GM19025 (cell line): ENCODE data around the gene GLI1.
"Not testable (repeated sequence)": the region's sequence is repeated elsewhere in the genome, so short reads cannot be mapped to it uniquely, and the experiment has no call there.

Experiments
- ATAC-seq: cut with Tn5 transposase; IDR thresholded peaks from one replicate; pipeline ENCODE4 v1.9.1; 2021; ENCODE audit warnings: mild to moderate bottlenecking, low read depth, moderate library complexity; ENCODE audit not compliant: unreplicated experiment

GLI1 gene

DNA sequence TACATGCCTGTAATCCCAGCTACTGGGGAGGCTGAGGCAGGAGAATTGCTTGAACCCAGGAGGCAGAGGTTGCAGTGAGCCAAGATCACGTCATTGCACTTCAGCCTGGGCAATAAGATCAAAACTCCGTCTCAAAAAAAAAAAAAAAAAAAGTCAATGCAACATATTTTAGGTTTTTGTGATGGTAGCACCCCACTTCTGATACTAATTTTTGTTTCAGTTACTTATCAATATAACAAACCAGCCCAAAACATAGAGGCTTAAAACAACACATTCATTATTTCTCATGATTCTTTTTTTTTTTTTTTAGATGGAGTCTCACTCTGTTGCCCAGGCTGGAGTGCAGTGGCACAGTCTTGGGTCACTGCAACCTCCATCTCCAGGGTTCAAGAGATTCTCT lies 18.2 kb upstream of the GLI1 start:
- not testable (repeated sequence) for ATAC-seq

DNA sequence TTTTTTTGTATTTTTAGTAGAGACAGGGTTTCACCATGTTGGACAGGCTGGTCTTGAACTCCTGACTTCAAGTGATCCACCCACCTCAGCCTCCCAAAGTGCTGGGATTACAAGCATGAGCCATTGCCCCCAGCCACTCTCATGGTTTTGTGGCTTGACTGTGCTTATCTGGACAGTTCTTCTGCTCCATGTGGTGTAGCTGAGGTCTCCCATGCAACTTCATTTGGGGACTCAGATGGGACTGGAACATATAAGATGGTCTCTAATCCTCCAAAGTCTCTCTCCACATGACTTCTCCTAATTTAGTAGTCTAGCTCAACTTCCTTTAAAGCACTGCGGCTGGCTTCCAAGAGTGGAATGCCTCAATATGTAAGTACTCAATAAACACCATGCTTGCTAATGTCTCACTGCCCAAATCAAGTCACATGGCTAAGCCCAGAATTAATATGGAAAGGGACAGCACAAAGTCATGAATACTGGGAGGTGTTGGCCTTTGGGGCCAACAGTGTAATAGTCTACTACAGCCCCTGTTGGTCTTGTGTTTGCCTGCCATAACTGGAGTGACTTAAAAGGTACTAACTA lies 17.6 kb upstream of the GLI1 start:
- ATAC-seq: no peak

DNA sequence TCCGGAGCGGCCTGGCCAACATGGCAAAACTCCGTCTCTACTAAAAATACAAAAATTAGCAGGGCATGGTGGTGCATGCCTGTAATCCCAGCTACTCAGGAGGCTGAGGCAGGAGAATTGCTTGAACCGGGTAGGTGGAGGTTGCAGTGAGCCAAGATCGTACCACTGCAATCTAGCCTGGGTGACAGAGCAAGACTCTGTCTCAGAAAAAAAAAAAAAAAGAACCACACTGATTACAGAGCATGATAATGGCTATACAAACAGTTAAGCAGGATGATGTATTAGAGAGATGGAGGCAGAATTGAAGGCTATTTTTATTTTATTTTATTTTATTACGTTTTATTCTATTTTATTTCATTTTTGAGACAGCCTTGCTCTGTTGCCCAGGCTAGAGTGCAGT lies 15.2 kb upstream of the GLI1 start:
- ATAC-seq: not testable (repeated sequence)

DNA sequence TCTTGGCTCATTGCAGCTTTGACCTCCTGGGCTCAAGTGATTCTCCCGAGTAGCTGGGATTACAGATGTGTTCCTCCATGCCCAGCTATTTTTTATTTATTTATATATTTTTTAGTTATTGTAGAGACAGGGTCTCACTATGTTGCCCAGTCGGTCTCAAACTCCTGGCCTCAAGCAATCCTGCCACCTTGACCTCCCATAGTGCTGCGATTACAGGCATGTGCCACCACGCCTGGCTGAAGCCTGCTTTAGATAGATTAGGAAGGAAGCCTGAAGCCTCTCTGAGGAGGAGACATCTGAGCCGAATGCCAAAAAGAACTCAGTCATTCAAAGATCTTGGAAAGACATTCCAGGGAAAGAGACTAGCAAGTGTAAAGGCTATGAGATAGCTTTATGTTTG lies 14.8 kb upstream of the GLI1 start:
- ATAC-seq: no peak

DNA sequence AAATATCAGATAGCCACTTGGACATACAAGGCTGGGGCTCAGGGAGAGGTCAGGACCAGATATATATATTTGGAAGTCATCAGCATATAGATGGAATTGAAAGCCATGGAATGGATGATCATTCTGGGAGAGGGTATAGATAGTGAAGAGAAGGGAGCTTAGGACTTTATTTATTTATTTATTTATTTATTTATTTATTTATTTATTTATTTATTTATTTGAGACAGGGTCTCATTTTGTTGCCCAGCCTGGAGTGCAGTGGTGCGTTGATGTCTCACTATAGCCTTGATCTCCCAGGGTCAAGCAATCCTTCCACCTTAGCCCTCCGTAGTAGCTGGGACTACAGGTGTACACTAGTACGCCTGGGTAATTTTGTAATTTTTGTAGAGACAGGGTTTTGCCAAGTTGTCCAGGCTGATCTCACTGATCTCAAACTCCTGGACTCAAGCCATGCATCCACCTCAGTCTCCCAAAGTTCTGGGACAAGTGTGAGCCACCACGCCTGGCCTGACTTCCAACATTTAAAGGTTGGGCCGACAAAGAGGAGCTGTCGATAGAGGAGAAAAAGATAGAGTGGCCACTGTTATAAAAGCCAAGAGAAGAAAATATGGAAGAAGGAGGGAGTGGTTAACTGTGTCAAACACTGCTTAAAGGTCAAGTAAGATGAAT lies 13.2 kb upstream of the GLI1 start:
- no peak for ATAC-seq

DNA sequence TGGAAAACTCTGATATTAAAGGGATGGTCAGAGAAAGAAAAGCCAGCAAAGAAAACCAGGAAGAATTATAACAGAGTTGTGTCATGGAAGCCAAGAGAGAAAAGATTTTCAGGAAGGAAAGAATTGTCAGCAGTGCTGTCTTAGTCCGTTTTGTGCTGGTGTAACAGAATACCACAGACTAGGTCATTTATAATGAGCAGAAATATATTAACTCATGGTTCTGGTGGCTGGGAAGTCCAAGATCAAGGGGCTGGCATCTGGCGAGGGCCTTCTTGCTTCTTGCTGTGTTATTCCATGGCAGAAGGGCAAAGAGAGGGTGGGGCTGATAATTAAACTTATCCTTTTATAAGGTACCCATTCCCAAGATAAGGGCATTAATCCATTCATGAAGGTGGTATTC lies 10.9 kb upstream of the GLI1 start:
- no peak for ATAC-seq

DNA sequence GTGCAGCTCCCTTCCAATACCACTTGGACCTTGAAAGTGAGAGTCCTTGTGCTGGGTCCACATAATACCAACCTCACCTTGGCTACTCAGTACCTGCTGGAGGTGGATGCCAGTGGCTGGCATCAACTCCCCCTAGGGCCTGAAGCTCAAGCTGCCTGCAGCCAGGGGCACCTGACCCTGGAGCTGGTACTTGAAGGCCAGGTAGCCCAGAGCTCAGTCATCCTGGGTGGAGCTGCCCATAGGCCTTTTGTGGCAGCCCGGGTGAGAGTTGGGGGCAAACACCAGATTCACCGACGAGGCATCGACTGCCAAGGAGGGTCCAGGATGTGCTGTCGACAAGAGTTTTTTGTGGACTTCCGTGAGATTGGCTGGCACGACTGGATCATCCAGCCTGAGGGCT lies 10.2 kb upstream of the GLI1 start:
- no peak for ATAC-seq

DNA sequence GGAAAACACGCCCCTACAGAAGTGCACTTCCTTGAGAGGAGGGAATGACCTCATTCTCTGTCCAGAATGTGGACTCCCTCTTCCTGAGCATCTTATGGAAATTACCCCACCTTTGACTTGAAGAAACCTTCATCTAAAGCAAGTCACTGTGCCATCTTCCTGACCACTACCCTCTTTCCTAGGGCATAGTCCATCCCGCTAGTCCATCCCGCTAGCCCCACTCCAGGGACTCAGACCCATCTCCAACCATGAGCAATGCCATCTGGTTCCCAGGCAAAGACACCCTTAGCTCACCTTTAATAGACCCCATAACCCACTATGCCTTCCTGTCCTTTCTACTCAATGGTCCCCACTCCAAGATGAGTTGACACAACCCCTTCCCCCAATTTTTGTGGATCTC lies 9.5 kb upstream of the GLI1 start:
- ATAC-seq: no peak

DNA sequence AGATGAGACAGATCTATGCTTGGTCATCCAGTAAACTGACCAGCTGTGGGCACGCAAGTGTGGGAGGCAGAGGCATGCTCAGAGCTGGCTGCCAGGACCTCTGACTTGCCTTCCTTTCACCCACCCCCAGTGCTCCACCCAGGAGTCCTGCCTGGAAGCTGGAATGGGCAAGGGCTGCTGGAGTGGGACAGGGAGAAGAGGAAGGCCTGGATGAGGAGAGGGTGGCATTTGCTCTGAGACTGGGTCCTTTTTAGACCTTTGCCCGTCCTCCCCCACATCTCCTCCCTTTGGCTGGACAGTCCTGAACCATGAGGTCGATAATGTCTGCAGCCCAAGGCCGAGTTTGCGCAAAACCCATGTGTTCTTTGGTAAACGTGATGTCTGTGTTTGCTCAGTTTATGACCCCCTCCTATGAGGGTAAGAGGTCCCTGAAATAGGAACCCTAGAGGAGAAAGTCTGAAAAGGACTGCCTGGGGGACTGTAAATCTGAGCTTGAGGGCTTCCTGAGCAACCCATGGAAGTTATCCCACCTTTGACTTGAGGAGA lies 8.3 kb upstream of the GLI1 start:
- ATAC-seq: no peak

DNA sequence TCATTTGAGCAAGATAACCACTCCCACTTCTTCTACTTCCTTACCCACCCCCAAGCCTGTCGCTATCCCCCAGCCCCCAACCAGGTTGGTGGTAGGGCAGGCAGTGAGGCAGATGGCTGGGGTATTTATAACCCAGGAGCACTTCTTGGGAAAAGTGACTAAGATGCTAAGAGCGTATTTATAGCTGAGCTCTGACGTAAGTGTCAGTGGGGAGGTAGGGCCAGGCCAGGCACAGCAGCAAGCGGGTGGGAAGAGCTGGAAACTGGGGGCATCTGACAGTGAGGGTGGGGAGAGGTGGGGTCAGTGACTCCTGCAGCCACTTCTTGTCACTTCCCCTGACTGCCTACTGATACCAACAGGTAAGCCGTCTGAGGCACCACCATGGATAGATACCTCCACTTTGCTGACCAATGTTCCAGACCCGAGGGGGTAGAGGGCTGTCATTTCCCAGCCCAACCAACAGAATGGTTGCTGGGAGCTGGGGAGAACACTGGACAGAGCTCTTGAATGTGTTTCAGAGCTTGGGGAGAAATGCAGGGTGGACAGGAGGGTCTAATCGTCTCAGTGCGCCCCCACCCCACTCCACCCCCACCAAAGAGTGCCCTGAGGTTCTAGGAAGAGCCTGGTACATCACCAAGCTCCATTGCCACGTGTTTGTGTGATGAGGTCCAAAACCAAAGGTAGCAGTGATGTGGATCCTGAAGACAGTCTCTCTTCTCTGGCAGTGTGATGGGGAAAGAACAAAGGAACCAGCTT lies 7.2 kb upstream of the GLI1 start:
- no peak for ATAC-seq

DNA sequence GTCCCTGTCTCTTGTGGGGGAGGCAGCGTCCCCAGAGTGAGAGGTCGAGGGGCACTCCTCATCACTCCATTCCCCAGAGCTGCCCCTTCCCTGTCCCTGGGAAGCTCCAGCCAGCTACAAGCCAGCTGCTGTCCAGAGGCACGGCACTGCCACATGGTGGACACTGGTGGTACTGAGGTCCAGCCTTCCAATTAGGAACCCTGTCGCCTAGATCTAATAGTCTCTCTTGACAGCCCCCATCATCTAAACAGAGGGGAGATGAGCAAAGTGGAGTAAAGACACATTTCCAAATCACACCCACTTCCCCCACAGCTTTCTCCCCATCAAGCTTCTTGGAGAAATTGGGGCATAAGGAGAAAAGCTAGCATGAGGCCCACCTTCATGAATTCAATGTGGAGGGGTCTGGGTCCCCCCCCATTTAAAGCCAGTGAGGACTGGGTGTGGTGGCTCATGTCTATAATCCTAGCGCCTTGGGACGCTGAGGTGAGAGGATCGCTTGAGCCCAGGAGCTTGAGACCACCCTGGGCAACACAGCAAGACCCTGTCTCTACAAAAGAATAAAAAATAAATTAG lies 6.6 kb upstream of the GLI1 start:
- ATAC-seq: peak; percentile 45

DNA sequence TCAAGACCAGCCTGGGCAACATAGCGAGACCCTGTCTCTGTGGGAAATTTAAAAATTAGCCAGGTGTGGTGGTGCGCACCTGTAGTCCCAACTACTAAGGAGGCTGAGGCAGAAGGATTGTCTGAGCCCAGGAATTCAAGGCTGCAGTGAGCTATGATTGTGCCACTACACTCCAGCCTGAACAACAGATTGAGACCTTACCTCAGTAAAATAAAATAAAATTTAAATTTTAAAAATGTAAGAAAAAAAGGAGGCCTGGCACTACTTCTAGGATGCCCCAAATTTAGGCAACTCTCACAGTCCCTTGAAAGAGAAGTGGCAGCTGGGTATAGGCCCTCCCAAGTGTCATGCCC lies 5.4 kb upstream of the GLI1 start:
- ATAC-seq: no peak

DNA sequence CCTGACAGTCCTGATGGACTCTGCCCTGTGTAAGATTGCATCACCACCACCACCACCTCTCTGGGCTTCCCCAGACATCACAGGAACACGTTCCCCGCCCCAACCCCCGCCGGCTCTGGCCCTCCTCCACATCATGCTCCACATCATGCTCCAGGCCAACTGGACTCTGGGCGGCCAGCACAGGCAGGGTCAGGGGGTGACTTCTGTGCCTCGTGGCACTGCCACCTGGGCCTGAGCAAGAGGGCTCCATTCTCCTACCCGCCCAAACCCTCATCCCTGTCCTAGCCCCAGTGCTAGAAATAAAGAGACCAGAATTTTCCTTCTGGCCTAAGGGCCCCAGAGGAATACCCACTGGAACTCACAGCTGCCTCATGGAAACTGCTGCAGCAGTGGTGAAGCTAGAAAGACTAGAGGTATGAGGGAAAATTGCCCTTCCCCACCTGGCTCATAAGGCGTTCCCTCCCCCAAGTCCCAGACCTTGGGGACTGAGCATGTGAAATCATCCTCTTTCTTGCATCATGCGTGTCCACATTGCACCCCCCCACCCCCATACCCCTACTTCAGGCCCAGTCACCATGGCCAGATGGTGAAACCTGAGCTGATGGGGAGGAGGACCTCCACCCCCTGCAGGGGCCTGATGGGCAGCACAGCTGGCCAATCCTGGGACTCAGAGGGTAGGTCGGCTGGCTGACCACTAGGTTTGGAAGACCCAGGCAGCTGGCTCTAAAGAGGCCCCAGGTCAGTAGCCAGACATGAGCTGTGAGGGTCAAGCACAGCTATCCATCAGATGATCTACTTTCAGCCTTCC lies 4.8 kb upstream of the GLI1 start, which contains the start of gene INHBE:
Gene INHBE, plus strand, starts transcription at position 742 of the 808 bp plus-strand sequence. CDS start 230 bp downstream, outside the sequence.
- ATAC-seq: no peak

DNA sequence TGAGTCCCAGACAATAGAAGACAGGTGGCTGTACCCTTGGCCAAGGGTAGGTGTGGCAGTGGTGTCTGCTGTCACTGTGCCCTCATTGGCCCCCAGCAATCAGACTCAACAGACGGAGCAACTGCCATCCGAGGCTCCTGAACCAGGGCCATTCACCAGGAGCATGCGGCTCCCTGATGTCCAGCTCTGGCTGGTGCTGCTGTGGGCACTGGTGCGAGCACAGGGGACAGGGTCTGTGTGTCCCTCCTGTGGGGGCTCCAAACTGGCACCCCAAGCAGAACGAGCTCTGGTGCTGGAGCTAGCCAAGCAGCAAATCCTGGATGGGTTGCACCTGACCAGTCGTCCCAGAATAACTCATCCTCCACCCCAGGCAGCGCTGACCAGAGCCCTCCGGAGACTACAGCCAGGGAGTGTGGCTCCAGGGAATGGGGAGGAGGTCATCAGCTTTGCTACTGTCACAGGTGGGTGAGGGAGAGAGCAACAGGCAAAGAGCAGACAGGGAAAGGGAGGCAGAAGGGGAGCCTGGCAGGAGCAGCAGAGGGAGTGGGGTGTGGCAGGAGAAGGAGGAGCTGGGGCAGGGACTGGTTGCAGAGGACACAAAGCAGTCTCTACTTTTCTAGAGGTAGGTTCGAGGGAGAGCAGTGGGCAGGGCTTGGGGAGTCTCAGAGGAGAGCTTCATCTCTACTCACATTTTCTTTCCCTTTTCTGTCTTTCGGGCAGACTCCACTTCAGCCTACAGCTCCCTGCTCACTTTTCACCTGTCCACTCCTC lies 4.0 kb upstream of the GLI1 start:
- no peak for ATAC-seq

DNA sequence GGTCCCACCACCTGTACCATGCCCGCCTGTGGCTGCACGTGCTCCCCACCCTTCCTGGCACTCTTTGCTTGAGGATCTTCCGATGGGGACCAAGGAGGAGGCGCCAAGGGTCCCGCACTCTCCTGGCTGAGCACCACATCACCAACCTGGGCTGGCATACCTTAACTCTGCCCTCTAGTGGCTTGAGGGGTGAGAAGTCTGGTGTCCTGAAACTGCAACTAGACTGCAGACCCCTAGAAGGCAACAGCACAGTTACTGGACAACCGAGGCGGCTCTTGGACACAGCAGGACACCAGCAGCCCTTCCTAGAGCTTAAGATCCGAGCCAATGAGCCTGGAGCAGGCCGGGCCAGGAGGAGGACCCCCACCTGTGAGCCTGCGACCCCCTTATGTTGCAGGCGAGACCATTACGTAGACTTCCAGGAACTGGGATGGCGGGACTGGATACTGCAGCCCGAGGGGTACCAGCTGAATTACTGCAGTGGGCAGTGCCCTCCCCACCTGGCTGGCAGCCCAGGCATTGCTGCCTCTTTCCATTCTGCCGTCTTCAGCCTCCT lies 3.4 kb upstream of the GLI1 start:
- ATAC-seq: peak; percentile 28

DNA sequence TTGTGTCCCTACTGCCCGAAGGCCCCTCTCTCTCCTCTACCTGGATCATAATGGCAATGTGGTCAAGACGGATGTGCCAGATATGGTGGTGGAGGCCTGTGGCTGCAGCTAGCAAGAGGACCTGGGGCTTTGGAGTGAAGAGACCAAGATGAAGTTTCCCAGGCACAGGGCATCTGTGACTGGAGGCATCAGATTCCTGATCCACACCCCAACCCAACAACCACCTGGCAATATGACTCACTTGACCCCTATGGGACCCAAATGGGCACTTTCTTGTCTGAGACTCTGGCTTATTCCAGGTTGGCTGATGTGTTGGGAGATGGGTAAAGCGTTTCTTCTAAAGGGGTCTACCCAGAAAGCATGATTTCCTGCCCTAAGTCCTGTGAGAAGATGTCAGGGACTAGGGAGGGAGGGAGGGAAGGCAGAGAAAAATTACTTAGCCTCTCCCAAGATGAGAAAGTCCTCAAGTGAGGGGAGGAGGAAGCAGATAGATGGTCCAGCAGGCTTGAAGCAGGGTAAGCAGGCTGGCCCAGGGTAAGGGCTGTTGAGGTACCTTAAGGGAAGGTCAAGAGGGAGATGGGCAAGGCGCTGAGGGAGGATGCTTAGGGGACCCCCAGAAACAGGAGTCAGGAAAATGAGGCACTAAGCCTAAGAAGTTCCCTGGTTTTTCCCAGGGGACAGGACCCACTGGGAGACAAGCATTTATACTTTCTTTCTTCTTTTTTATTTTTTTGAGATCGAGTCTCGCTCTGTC lies 2.7 kb upstream of the GLI1 start:
- ATAC-seq: no peak

DNA sequence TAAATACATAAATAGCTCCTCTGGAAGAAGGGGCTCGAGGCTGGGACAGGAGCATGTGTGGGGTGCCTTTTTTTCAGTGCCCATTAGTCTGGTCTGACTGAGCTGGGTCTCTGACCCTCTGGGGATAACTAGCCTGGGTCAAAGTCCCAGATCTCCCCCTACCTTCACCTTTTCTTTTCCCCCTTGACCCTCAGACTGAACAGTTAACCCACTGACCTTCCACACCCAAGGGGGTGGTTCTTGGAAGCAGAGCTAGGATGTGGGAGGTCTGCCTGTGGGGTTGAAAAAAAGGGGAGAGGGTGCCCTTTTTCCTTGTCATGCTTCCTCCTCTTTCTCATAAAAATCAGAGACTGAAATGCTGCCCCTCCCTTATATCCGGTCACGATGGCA lies 925 bp upstream of the GLI1 start:
- no peak for ATAC-seq

DNA sequence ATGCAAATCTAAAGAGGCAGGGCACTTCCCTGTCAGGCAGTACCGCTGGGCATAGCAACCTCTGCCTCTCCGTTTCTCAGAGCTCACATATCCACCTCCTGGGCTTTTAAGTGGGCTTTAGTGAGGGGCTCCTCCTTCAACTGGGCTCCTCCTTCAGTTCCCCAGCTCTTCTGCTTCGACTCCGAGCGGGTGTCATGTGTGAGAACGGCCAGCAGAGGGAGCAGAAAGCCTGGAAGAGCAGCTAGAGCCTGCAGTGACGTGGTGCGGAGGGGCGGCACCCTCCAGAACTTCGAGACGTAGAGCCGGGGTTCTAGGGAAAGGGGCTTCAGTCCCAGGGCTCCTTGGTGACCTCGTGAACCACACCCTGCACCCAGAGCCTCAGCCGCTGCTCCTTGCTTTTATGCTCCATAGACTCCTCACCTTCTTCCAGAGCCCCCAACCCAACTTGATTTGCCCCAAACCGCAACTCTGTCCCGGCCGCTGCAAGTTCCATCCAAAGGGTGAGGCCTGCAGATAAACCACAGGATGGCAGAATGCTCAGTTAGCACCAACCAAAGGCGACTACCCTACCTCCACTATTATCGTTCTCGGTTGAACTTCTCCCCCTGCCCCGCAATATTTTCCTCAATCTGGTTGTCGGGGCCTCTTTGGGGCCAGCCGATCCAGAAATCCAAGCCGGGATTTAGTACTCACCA lies 383 bp upstream of the GLI1 start:
- ATAC-seq: peak; percentile 45
